Fibroblast of skin of left quadriceps (primary cell): ENCODE measurements around the gene SARNP.
"Not testable (repeated sequence)": the region's sequence is repeated elsewhere in the genome, so short reads cannot be mapped to it uniquely, and the experiment has no call there.

Experiments used
- DNase-seq, 2 experiments: peaks; one replicate each; pipeline ENCODE4 v3.0.0-alpha.2; 2013; ENCODE audit warnings: low read depth in 2 of 2

SARNP gene

GRCh38 chr12:55839345-55840140, 22.0 kb upstream of the SARNP start:
- DNase-seq, result no peak

GRCh38 chr12:55838361-55838760, 20.8 kb upstream of the SARNP start:
- DNase-seq, result no peak

GRCh38 chr12:55834400-55834799, 16.9 kb upstream of the SARNP start:
- not testable (repeated sequence) for DNase-seq

- no peak for DNase-seq
Measured at GRCh38 chr12:55833056-55833455, 15.5 kb upstream of the SARNP start.

GRCh38 chr12:55831447-55831815, 13.9 kb upstream of the SARNP start:
- DNase-seq, result no peak

- DNase-seq, result peak; percentile 35 to 36
Measured at GRCh38 chr12:55830601-55831446, 13.3 kb upstream of the SARNP start.

GRCh38 chr12:55829967-55830600, 12.6 kb upstream of the SARNP start:
- DNase-seq, result no peak

GRCh38 chr12:55828357-55828756, 10.8 kb upstream of the SARNP start:
- DNase-seq, result no peak

- DNase-seq, result no peak
Measured at GRCh38 chr12:55827806-55828205, 10.3 kb upstream of the SARNP start.

- no peak for DNase-seq
Measured at GRCh38 chr12:55824726-55825125, 7.2 kb upstream of the SARNP start.

- no peak for DNase-seq
Measured at GRCh38 chr12:55823419-55823818, 5.9 kb upstream of the SARNP start.

GRCh38 chr12:55822228-55822627, 4.7 kb upstream of the SARNP start:
- no peak for DNase-seq

GRCh38 chr12:55820679-55821078, 3.2 kb upstream of the SARNP start:
- no peak for DNase-seq

- DNase-seq, result no peak
Measured at GRCh38 chr12:55818886-55819285, 1.4 kb upstream of the SARNP start.

GRCh38 chr12:55818140-55818728, 710 bp upstream of the SARNP start:
- no peak for DNase-seq

- DNase-seq, result no peak
Measured at GRCh38 chr12:55816881-55817344, 611 bp downstream of the SARNP start.

GRCh38 chr12:55815473-55815872, 2.1 kb downstream of the SARNP start:
- DNase-seq, result no peak

- DNase-seq, result no peak
Measured at GRCh38 chr12:55814257-55814656, 3.3 kb downstream of the SARNP start.

- no peak for DNase-seq
Measured at GRCh38 chr12:55812088-55812487, 5.4 kb downstream of the SARNP start.

- no peak for DNase-seq
Measured at GRCh38 chr12:55809274-55809673, 8.2 kb downstream of the SARNP start.

- no peak for DNase-seq
Measured at GRCh38 chr12:55806982-55807381, 10.5 kb downstream of the SARNP start.

GRCh38 chr12:55797550-55797949, 20.0 kb downstream of the SARNP start:
- no peak for DNase-seq
